HG03575 (cell line): ENCODE data around the gene ZFP3.
"Not testable (repeated sequence)": the region's sequence is repeated elsewhere in the genome, so short reads cannot be mapped to it uniquely, and the experiment has no call there.

Experiments
- ATAC-seq: cut with Tn5 transposase; IDR thresholded peaks from one replicate; pipeline ENCODE4 v1.9.1; 2021; ENCODE audit not compliant: unreplicated experiment, insufficient number of reproducible peaks, low FRiP score; ENCODE audit errors: extremely low read depth

The ZFP3 gene

DNA sequence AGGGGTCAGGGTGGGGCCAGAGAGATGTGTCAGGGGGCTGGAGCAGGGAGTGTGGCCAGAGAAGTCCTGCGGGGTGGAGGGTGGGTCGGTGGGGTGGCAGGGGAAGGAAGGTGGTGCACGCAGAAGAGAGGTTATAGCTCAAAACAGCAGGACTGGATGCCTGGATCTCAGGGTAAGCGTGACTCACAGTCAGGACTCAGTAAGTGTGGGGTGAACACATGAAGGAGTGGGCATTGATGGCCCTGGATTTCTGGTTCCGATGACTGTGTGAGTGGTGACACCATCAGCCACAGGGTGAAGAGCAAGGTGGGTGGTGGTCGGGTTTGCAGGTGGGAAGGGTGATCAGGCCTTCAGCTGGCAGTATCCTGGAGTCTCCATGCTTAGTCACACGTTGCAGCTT is 43.8 kb downstream of the ZFP3 start:
- ATAC-seq, result not testable (repeated sequence)

DNA sequence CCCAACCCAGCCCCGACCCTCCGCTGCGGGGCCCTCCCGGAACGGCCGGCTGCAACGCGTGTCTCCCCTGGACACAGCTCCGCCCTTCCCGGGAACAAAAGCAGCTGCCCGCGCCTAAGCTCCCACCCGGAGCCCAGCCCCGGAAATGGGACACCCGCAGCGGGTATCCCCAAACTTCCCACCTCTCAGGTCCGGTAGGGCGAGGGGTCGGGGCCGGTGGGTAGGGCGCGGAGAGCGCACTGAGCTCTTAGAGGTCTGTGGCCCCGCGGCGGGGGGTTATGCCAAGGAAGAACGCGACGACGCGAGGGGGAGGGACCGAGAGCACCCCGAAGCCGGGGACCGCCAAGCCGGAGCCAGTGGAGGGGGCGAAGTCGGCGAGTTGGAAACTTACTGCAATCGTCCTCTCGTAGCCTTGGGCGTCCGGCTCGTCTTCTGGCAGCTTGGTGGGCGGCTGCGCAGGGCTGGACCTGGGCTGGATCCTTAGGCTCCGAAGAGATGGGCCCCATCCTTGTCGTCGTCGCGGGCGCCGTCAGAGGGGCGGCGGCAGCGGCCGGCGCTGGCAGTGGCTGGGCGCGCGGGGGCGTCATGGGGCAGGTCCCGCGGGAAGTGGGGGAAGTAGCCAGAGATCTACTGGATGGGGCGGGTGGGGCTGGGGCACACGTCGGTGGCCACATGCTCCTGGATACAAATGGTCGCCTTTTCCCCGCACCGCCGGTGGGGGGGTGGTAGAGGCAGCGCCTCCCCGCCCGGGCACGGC is 44.5 kb downstream of the ZFP3 start:
- no peak for ATAC-seq

DNA sequence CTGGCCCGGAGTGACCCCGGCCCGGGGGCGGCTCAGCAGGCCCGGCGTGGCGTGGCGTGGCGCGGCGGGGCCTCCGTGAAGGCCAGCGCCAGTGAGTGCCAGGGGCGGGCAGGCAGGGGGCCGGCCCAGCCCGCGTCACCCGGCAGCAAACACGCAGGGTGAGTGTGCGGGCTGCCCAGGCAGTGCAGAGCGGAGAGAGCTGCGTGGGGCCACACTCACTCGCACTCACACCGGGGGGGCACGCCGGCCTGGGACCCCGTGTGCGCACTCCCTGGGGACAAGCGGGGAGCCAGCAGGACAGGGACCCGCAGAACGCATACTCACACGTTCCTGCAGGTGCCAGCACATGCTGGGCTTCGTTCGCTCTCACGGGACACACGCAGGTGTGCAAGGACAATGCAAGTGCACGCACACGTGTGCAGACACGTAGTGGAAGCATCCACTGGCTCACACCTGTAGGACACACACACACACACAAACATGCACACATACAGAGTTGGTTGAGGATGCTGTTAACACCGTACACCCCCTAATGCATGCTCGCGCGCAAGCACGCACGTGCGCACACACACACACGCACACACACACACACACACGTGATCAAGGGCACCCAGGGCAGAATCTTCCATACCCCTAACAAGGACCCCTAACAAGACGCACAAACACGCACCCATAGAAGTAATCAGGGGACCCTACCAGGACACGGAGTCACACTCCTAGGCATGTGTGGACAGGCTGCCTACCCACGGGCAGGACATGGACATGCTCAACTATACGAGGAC is 45.3 kb downstream of the ZFP3 start:
- ATAC-seq, result no peak

- ATAC-seq, result not testable (repeated sequence)
Observed at GRCh38 chr17:5124125-5124760, 46.0 kb downstream of the ZFP3 start.

DNA sequence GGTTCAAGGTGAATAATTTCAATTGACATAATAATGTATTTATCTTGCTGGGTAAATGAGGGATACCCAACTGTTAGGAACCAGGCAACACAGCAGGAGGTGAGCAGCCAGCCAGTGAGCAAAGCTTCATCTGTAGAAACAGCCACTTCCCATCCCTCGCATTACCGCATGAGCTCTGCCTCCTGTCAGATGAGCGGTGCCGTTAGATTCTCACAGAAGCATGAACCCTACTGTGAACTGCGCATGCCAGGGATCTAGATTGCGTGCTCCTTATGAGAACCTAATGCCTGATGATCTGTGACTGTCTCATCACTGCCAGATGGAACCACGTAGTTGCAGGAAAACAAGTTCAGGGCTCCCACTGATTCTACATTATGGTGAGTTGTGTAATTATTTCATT is 46.6 kb downstream of the ZFP3 start:
- not testable (repeated sequence) for ATAC-seq

GRCh38 chr17:5126719-5127488 is 48.6 kb downstream of the ZFP3 start:
- no peak for ATAC-seq

- no peak for ATAC-seq
Observed at GRCh38 chr17:5127910-5128309, 49.6 kb downstream of the ZFP3 start.

DNA sequence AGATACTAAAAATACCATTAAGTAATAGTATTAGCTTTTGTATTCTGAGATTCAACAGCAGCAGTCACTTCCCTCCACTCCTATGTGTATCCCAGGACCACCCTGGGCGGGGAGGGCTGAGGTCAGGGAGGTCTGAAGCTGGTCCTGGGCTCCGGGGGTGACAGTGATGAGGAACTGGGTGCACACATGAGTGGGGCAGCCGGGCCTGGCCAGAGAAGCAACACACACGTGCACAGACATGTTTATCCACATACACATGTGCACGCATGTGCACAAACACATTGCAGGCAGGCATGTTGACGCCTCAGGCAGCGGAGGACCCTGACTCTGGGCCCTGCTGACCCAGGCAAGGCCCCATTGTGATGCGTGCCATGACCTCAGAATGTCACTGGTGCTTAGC is 50.1 kb downstream of the ZFP3 start:
- ATAC-seq, result not testable (repeated sequence)

- no peak for ATAC-seq
Observed at GRCh38 chr17:5128905-5129535, 50.8 kb downstream of the ZFP3 start.

DNA sequence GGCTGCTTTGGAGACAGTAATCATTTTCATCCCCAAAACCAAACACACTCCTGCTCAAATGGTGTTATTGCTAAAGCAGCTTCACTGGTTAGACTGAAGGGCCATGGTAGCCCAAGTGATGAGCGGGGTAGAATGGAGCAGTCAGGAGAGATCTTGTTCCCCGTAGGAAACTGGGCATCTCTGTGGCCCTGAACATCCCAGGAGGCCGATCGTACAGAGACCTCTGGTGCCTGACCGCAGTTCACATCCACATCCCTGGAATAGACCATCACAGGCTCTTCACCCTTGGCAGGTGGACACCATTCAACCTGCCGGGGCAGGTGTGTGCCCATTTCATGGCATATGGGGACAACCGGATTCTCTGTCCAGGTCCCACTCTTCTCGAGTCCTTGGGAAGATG is 51.5 kb downstream of the ZFP3 start:
- ATAC-seq, result not testable (repeated sequence)

DNA sequence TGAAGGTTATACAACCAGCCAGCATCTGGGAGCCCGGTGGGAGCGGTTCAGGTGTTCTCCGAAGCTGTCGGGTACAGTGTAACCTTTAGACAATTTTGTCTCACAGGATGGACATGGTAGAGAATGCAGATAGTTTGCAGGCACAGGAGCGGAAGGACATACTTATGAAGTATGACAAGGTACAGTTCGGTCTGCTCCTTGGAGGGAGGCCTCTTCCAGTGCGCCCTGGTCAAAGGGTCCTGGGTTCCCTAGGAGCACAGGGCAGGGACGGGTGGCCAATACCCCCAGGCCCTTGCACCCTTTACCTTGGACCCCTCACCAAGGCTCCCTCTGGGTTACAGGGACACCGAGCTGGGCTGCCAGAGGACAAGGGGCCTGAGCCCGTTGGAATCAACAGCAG is 52.0 kb downstream of the ZFP3 start:
- ATAC-seq, result not testable (repeated sequence)

DNA sequence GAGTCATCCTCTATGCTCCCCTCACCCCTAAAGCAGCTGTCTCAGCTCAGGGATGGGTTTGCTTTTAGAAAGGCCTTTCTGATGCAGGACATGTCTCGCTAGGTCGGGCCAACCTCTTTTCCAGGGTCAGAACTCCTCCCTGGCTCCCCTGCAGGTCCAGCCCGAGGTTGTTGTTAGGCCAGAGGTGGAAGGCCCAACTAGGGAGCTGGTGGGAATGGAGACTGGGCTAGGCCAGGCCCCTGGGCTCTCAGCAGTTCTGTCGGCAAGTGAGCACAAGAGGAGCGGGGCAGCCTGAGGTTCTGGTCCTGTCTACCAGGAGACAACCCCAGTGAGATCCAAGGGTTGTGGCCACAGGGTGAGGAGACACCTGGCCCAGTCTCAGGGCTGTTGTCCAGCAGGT is 52.4 kb downstream of the ZFP3 start:
- ATAC-seq, result not testable (repeated sequence)

DNA sequence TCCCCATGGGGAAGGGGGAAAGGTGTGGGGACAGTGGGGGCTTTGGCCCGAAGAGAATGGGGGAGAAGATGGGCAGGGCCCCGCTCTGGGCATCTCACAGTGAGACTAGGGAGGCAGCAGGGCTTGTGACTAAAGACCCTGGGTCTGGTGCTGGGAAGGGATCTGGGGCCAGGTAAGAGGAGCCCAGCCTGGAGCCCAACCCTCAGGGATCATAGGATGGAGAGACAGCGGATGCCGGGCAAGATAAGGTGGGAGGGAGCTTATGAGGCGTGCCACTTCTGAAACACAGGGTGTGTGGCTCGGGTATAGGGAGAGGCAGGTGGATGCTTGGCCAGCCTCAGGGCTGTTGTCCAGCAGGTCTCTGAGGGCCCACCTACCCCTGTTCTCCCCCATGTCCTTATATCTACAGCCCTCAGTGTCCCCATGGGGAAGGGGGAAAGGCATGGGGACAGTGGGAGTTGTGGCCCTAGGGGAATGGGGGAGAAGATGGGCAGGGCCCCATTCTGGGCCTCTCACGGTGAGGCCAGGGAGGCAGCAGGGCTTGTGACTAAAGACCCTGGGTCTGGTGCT is 53.0 kb downstream of the ZFP3 start:
- ATAC-seq, result no peak

DNA sequence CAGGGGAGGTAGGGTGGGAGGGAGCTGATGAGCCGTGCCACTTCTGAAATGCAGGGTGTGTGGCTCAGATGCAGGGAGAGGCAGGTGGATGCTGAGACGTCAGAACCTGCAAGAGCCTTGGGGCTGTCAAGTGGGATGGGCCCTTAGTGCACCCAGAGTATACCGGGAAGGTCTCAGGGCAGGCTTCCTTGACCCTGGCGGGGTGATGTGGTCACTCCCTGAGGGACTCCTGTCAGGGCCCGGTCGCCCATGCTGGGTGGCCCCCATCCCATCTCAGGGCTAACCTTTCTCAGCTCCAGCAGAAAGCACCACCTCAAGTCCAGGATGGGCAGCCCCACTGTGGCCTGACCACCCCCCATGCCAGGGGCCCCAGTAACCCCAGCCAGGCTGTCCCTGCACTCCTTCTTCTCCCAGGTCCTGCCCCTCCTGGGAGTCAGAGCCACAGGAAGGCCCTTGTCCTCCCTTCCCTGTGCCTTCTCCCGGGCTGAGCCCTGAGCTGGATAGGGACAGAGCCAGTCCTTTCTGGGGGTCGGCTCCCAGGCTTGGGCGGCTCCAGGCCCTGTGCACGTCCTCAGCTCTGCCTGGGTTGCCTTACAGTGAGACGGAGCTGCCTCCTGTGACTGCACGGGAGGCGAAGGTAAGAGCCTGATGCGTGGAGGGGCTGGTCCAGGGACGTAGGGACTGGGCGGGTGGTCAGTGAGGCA is 53.7 kb downstream of the ZFP3 start:
- ATAC-seq, result not testable (repeated sequence)

DNA sequence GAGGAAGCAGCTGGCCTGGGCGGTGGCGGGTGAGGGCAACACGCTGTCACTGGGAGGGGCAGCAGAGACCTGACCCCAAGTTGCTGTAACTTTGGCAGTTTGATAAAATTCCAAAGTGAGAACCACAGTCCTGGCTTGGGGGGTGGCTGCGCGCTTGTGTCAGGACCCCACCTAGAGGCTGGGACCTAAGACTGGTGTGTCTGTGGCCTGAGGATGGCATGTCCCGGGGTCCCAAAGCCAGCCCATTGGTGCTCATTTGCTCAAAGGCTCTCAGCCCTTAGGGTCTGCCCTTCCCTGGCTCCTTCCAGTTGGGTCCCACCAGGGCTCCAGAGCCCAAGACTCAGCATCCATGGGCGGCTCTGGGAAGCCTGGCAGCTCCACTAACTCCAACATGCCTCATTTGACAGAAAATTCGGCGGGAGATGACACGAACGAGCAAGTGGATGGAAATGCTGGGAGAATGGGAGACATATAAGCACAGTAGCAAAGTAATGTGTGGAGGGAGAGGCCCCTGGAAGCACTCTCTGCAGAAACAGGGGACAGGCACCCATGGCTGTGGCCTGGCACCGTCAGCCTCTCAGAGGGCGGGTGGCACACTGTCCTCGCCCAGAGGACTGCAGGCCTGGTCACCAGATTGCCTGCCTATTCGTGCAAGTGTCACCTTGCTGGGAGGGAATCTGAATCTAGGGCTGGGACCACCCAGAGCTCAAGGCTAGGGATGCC is 54.4 kb downstream of the ZFP3 start:
- ATAC-seq, result not testable (repeated sequence)

- no peak for ATAC-seq
Observed at GRCh38 chr17:5133311-5133710, 55.0 kb downstream of the ZFP3 start.

GRCh38 chr17:5133961-5134360 is 55.7 kb downstream of the ZFP3 start:
- not testable (repeated sequence) for ATAC-seq
